ENCODE data around the gene EPB41L2. TPM values are rescaled to one million over a fixed set of nuclear protein-coding genes. Genes with fewer than 3 reads are reported as not detected.

EPB41L2 gene
- total RNA-seq, 2 donors from 2014 or later = 43.5 to 47.2 TPM

GRCh38 chr6:130888246-130888645, 174.8 kb downstream of the EPB41L2 start:
- intact Hi-C loops (cut with DNase I) = loop anchor here (10.0 kb wide), 1 partner anchor 647 kb away; no protein-coding TSS in a partner anchor
- no peak overlapping the region for H3K27ac ChIP-seq
- 97 to 98% methylated on average over 2 of the region's 2 CpGs for WGBS, 2 donors

GRCh38 chr6:130886966-130887365, 176.1 kb downstream of the EPB41L2 start:
- 96 to 98% methylated on average over 2 of the region's 2 CpGs for WGBS, 2 donors
- DNase-seq = no peak
- intact Hi-C loops (cut with DNase I) = loop anchor here (10.0 kb wide), 1 partner anchor 648 kb away; no protein-coding TSS in a partner anchor
- no peak overlapping the region for H3K27ac ChIP-seq
- no peaks in the 10 kb centered on the region for H3K4me1 ChIP-seq
- no peaks in the 10 kb centered on the region for H3K36me3 ChIP-seq (replicated peaks in 1 of 2; ENCODE audit: insufficient read depth in 1 of 2, low read depth in 2 of 2)
- TF ChIP-seq POLR2A (IDR thresholded peaks at IDR 0.05) = no peak
- TF ChIP-seq, protein P1, sequence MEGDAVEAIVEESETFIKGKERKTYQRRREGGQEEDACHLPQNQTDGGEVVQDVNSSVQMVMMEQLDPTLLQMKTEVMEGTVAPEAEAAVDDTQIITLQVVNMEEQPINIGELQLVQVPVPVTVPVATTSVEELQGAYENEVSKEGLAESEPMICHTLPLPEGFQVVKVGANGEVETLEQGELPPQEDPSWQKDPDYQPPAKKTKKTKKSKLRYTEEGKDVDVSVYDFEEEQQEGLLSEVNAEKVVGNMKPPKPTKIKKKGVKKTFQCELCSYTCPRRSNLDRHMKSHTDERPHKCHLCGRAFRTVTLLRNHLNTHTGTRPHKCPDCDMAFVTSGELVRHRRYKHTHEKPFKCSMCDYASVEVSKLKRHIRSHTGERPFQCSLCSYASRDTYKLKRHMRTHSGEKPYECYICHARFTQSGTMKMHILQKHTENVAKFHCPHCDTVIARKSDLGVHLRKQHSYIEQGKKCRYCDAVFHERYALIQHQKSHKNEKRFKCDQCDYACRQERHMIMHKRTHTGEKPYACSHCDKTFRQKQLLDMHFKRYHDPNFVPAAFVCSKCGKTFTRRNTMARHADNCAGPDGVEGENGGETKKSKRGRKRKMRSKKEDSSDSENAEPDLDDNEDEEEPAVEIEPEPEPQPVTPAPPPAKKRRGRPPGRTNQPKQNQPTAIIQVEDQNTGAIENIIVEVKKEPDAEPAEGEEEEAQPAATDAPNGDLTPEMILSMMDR (IDR thresholded peaks at IDR 0.05) = no peak
- no peak overlapping the region for H3K4me3 ChIP-seq
- ATAC-seq = no peak
- H3K27me3 ChIP-seq = no peaks in the 10 kb centered on the region
- no peaks in the 10 kb centered on the region for H3K9me3 ChIP-seq

More at GRCh38 chr6:130888246-130888645, 174.8 kb downstream of the EPB41L2 start:
- no peak for TF ChIP-seq POLR2A (IDR thresholded peaks at IDR 0.05)
- TF ChIP-seq, protein P1 (IDR thresholded peaks at IDR 0.05) = no peak
- H3K4me3 ChIP-seq = no peak overlapping the region
- H3K36me3 ChIP-seq (replicated peaks in 1 of 2; ENCODE audit: insufficient read depth in 1 of 2, low read depth in 2 of 2) = no peaks in the 10 kb centered on the region
- H3K9me3 ChIP-seq = no peaks in the 10 kb centered on the region
- H3K4me1 ChIP-seq = no peaks in the 10 kb centered on the region
- ATAC-seq (no peak), DNase-seq (no peak)
- H3K27me3 ChIP-seq = no peaks in the 10 kb centered on the region

DNA sequence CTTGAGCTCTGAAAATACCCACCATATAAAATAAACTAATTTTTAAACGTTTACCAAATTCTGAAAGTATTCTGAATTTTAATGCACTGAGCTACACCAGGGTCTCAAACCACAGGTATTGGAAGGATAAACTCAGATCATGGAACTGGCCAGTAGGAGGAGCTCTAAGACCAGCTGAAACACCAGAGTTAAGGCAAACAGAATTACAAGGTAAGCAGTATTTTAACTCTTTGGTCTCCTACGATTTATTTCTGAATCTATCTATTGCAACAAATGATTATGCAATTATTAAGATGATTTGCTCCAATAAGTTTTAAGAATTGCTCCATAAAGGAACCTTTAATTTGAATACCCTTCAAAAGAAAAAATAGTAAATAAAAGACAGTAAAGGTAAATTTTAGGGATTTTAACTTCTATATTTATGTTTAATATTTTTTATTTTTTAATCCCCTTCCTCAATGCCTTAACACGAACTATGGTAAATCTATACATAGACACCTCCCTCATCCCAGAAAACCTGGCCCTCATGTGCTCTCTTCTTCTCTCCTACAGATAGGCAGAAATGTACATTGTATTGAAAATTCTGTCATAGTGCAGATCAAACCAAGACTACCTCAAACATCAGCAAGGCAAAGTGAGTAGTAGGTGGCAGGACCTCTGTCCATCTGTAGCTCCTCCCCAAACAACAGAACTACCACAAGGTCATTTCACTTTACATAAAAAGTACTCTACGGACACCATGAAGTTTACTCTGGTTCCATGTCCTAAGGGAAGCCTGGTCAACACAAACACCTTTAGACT, 177.5 kb downstream of the EPB41L2 start:
- 22 to 23% methylated on average over 4 of the region's 4 CpGs for whole genome bisulfite sequencing, 2 donors
- H3K4me3 ChIP-seq = no peak overlapping the region
- no peaks in the 10 kb centered on the region for H3K9me3 ChIP-seq
- H3K36me3 ChIP-seq (replicated peaks in 1 of 2; ENCODE audit: insufficient read depth in 1 of 2, low read depth in 2 of 2) = no peaks in the 10 kb centered on the region
- TF ChIP-seq POLR2A (IDR thresholded peaks at IDR 0.05) = no peak
- TF ChIP-seq, protein P1 (IDR thresholded peaks at IDR 0.05) = peak; percentile 67 to 96 (median 92)
- intact Hi-C loops (cut with DNase I) = loop anchor here (10.0 kb wide), 1 partner anchor 649 kb away; no protein-coding TSS in a partner anchor
- H3K4me1 ChIP-seq = no peaks in the 10 kb centered on the region
- no peak overlapping the region for H3K27ac ChIP-seq
- ATAC-seq = peak; percentile 93
- H3K27me3 ChIP-seq = no peaks in the 10 kb centered on the region
- DNase-seq = peak; percentile 75 to 83 (median 77)

GRCh38 chr6:130882370-130882769, 180.7 kb downstream of the EPB41L2 start:
- Histone ChIP-seq H3K9me3 (no peaks in the 10 kb centered on the region), H3K4me1 (no peaks in the 10 kb centered on the region), H3K27me3 (no peaks in the 10 kb centered on the region), H3K36me3 (replicated peaks in 1 of 2; ENCODE audit: insufficient read depth in 1 of 2, low read depth in 2 of 2) (no peaks in the 10 kb centered on the region), H3K27ac (no peak overlapping the region), H3K4me3 (no peak overlapping the region)
- intact Hi-C loops (cut with DNase I) = loop anchor here (5.0 to 10.0 kb wide), 2 partner anchors 235 to 652 kb away; no protein-coding TSS in a partner anchor
- peak in 1 of 4 donors; percentile 11 for DNase-seq
- ATAC-seq = no peak
- TF ChIP-seq, protein P1 (IDR thresholded peaks at IDR 0.05) = no peak
- no peak for TF ChIP-seq POLR2A (IDR thresholded peaks at IDR 0.05)
- 56 to 84% methylated on average over 4 of the region's 4 CpGs for WGBS, 2 donors

Data from body of pancreas (tissue), 4 donors.